C4-2B (cell line): ENCODE results near the gene NAV2.

Source experiments
- H3K27ac ChIP-seq: fragments of 450-650 bp; 2 replicates; pipeline ENCODE4 v1.5.1; 2017
- ZFX ChIP-seq: fragments of 450-650 bp; IDR thresholded peaks from 2 replicates; pipeline ENCODE4 v1.6.1; 2017
- TF ChIP-seq, protein P1 (sequence below): fragments of 450-650 bp; conservative IDR thresholded peaks from 2 replicates; pipeline ENCODE4 v1.5.1; 2017; ENCODE audit warnings: mild to moderate bottlenecking

Gene NAV2

GRCh38 chr11:19844806-19845205 is 132.2 kb downstream of the NAV2 start:
- no peak for TF ChIP-seq ZFX
- TF ChIP-seq, protein P1, sequence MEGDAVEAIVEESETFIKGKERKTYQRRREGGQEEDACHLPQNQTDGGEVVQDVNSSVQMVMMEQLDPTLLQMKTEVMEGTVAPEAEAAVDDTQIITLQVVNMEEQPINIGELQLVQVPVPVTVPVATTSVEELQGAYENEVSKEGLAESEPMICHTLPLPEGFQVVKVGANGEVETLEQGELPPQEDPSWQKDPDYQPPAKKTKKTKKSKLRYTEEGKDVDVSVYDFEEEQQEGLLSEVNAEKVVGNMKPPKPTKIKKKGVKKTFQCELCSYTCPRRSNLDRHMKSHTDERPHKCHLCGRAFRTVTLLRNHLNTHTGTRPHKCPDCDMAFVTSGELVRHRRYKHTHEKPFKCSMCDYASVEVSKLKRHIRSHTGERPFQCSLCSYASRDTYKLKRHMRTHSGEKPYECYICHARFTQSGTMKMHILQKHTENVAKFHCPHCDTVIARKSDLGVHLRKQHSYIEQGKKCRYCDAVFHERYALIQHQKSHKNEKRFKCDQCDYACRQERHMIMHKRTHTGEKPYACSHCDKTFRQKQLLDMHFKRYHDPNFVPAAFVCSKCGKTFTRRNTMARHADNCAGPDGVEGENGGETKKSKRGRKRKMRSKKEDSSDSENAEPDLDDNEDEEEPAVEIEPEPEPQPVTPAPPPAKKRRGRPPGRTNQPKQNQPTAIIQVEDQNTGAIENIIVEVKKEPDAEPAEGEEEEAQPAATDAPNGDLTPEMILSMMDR, result no peak
- H3K27ac ChIP-seq, result no peak overlapping the region

GRCh38 chr11:19845626-19846025 is 133.0 kb downstream of the NAV2 start:
- H3K27ac ChIP-seq, result no peak overlapping the region
- TF ChIP-seq ZFX, result no peak
- TF ChIP-seq, protein P1, result no peak

GRCh38 chr11:19846654-19847305 is 134.1 kb downstream of the NAV2 start:
- H3K27ac ChIP-seq, result no peak overlapping the region
- no peak for TF ChIP-seq ZFX
- TF ChIP-seq, protein P1, result no peak

DNA sequence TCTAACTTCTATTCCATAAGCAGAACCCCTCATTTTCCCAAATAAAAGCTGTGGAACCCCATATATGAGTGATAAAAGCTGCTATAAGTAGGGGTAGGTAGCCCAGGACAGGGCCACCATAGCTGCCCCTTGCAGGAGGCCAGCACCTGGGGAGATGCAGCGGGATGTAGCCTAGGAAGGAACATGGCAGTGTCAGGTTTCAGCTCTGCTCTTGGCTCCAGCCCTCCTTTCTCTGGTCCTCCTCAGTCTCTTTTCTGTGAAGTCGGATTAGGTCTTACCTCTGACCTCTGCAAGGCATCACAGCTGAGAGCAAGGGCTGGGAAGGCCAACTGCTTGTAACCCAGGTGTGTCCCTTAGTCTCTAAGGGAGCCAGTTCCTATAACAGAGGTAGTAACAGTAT is 135.6 kb downstream of the NAV2 start:
- TF ChIP-seq, protein P1, result no peak
- TF ChIP-seq ZFX, result no peak
- no peak overlapping the region for H3K27ac ChIP-seq

- no peak overlapping the region for H3K27ac ChIP-seq
- TF ChIP-seq ZFX, result no peak
- TF ChIP-seq, protein P1, result no peak
Measured at GRCh38 chr11:19849107-19849789, 136.6 kb downstream of the NAV2 start.

GRCh38 chr11:19849947-19850593 is 137.4 kb downstream of the NAV2 start:
- TF ChIP-seq ZFX, result no peak
- TF ChIP-seq, protein P1, result no peak

DNA sequence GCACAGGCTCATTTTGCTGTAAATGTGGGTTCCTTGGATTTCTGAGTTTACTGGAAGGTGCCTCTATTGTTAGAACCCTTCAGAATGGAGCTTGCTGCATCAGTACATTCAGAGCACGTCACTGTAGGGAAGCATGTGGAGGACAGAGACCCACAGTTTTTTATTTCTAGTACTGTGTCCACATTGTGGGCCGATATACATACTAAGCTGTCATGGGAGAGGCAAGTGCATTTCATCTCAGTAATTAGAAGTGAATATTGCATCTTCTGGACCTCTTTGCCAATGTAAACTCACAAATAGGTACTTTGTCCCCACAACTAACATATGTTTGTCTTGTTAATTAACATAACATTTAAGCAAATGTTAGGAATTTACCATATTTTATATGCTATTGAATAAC is 139.7 kb downstream of the NAV2 start:
- no peak overlapping the region for H3K27ac ChIP-seq
- TF ChIP-seq, protein P1, result no peak
- TF ChIP-seq ZFX, result no peak

More at GRCh38 chr11:19849947-19850593, 137.4 kb downstream of the NAV2 start:
- H3K27ac ChIP-seq, result no peak overlapping the region
